Pulmonary artery endothelial cell (primary cell): ENCODE data around the gene HNRNPUL1. TPM values are rescaled to one million over a fixed set of nuclear protein-coding genes. Genes with fewer than 3 reads are reported as not detected.

Experiments used
- DNase-seq: peaks from one replicate; pipeline ENCODE4 v3.0.0-alpha.2; 2011; ENCODE audit warnings: low read depth, low spot score
- total RNA-seq: library from RNA; depleted of rRNA; stranded (reverse); fragments of >200 nt; gene quantifications from 2 replicates; pipeline ENCODE4 v1.2.3, GENCODE V29; 2014

The HNRNPUL1 gene
- total RNA-seq, 1 donor from 2014 or later: 85.7 TPM

DNA sequence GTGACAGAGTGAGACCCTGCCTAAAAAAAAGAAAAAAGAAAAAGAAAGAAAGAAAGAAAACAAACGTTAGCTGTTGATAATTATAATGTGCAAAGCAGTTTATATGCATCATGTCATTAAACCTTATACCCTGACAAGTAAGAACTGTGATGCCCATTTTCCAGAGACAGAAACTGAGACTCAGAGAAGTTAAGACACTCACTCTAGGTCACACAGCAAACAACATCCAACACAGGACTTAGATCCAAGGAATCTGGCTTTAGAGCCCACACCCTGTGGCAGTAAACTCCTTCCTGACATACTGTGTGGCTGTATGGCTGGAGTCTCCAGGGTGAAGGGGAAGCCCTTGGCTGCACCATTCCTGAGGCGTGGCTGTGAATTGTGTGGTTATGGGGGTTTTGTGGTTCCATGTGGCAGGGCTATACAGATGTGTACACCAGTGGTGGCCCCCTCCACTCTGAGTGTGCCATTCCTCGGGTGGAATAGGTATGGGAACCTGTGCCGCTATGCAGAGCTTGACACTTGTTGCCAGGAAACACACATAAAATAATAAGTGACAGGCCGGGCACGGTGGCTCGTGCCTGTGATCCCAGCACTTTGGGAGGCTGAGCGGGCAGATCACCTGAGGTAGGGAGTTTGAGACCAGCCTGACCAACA, 29.5 kb upstream of the HNRNPUL1 start:
- no peak for DNase-seq

DNA sequence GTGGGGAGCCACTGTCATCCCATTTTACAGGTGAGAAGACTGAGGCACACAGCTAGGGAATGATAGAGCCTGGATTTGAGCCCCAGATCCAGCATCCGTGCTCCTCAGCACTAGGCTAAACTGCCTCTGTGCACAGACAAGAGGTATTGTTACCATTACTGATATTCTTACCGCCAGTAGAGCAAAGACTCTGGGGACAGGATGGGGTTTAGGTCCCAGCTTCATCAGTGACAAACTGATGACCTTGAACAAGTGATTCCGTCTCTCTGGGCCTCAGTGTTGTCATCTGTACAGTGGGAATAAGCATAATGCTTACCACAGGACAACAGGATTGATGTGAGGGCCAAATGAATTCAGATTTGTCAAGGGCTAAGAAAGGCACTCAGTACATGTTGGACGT, 28.7 kb upstream of the HNRNPUL1 start:
- DNase-seq: no peak

- DNase-seq: no peak
These were observed 25.9 kb upstream of the HNRNPUL1 start for GRCh38 chr19:41238244-41238643.

GRCh38 chr19:41239363-41239762, 24.8 kb upstream of the HNRNPUL1 start:
- no peak for DNase-seq

- DNase-seq: no peak
These were observed 24.1 kb upstream of the HNRNPUL1 start for GRCh38 chr19:41239961-41240574.

DNA sequence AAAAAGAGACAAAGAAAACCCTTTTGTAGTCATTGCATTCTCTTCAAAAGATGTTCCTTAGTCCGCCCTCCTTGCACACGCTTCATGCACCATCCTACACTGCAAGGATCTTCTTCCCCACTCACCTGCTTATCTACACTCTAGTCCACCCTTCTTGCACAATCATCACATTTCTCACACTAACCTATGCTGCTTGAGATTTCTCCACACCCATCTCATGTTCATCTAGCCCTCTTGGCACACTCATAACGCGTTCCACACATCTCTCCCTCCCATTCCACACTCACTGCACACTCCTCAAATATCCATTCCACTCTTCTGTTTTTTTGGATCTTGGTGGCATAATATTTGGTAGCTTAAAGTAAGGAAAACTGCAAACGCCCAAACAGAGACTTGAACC, 22.3 kb upstream of the HNRNPUL1 start:
- no peak for DNase-seq

DNA sequence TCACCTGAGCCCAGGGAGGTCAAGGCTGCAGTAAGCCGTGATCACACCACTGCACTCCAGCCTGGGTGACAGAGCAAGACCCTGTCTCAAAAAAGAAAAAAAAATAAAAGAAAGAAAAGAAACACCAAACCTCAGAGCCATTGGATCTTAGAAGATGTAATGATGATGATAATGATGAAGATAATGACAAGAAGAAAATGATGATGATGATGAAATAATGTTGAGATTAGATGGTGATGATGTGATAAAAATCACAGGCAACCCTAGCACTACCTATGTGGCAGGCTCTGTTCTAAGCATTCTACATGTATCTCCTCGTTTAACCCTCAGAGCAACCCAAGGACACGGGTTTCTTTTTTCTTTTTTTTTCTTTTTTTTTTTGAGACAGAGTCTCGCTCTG, 20.1 kb upstream of the HNRNPUL1 start:
- DNase-seq: no peak

- no peak for DNase-seq
These were observed 18.3 kb upstream of the HNRNPUL1 start for GRCh38 chr19:41245843-41246242.

- no peak for DNase-seq
These were observed 15.3 kb upstream of the HNRNPUL1 start for GRCh38 chr19:41248895-41249294.

DNA sequence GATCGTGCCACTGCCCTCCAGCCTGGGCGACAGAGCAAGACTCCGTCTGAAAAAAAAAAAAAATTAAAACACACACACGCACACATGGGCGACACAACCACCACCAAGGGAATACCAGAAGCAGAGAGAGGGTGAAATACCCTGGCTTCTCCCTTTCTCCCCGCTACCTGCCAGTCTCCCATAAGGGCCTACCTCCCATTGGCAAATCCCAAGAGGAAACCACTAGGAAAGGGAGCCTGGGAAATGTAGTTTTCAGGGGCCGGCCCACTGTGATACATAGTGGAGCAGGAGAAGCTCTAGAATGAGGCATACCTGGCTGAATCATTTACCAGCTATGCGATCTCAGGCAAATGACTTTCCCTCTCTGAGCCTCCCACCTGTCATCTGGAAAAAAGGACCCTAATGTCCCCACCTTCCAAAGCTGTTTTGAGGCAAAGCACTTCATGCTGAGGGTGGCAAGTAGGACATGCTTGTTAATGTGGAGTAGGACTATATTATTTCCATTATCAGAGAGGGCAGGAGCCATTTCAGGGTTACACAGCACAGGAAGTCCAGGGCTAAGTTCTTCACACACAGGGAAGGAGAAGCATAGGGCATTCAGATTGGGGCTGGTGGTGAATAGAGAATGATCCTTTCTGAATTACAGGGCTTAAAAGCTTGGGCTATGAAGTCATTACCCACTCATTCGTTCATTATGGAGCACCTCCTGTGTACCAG, 14.3 kb upstream of the HNRNPUL1 start:
- no peak for DNase-seq

DNA sequence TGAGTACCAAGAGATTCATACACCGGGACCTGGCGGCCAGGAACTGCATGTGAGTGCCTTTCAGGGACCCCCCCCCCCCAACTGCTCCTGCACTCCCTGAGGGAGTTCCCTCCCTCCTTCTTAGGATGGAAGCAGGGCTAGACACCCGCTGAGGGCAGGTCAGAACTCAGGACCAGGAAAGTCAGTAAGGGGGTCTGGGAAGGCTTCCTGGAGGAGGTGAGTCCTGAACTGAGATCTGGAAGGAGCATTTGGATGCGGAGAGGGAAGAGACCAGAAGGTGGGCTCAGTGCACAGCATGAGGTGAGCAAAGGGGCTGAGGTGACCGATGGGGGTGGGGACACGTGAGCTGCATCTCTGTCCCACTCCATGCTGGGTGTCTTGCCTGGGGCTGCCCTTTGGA, 10.5 kb upstream of the HNRNPUL1 start:
- no peak for DNase-seq

GRCh38 chr19:41255171-41255570, 9.0 kb upstream of the HNRNPUL1 start:
- DNase-seq: no peak

DNA sequence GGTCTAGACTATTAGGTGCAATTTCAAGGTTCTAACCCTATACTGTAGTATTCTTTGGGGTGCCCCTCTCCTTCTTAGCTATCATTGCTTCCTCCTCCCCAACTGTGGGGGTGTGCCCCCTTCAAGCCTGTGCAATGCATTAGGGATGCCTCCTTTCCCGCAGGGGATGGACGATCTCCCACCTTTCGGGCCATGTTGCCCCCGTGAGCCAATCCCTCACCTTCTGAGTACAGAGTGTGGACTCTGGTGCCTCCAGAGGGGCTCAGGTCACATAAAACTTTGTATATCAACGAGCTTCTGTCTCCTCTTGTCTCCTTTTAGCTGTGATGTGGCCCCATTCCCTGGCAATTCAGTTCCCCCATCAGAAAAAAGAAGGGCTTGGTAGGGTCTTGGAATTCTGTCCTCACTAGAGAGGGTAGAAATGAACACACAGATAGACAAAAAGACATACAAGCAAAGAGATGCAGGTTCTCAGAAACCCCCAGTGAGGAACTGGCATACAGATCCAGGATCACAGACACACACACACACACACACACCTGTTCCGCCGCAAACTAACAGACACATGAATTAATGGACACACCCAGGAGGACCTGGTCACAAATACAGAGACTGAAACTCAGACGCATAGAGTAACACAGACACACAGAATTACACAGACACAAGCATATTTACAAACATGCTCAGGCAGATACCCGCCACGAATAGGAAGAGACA, 2.5 kb upstream of the HNRNPUL1 start:
- no peak for DNase-seq

- DNase-seq: no peak
These were observed 926 bp upstream of the HNRNPUL1 start for GRCh38 chr19:41263042-41263849.

- DNase-seq: no peak
These were observed 616 bp downstream of the HNRNPUL1 start for GRCh38 chr19:41264581-41265394.

- no peak for DNase-seq
These were observed 1.4 kb downstream of the HNRNPUL1 start for GRCh38 chr19:41265395-41266153.

DNA sequence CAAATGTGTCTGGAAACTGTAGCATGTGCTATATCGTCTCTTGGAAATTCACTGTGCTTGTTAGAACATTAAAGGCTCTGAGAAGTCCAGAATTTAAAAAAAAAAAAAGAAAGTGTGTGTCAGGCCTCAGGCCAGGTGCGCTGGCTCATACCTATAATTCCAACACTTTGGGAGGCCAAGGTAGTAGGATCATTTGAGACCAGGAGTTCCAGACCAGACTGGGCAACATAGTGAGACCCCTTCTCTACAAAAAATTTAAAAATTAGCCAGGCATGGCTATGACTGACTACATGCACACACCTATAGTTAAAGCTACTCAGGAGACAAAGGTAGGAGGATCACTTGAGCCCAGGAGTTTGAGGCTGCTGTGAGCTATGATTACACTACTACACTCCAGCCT, 4.9 kb downstream of the HNRNPUL1 start:
- no peak for DNase-seq

DNA sequence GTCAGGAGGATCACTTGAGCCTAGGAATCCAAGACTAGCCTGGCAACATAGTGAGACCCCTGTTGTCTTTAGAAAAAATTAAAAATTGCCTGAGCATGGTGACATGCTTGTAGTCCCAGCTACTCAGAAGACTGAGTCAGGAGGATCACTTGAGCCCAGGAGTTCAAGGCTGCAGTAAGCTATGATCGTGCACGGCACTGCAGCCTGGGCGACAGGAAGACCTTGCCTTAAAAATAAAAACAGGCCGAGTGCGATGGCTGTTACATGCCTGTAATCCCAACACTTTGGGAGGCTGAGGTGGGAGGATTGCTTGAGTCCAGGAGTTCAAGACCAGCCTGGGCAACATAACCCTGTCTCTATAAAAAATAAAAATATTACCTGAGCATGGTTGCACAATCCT, 5.4 kb downstream of the HNRNPUL1 start:
- no peak for DNase-seq

DNA sequence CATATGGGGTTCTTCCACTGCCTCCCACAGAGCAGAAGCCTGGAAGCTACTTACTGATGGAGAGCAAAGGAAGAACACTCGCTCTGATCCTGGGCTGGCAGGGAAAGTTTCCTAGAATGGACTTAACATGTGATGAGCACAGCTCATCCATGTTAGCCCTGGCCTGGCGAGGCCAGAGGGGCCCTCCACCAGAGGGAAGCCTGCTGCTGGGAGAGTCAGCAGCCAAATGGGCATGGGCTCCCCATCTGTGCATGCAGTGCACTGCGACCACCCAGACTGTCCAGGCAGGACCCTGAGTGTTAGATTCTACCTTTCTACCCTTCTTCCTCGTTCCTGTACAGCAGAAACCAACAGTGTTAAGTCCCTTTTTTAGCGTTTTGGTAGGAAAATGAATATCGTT, 8.9 kb downstream of the HNRNPUL1 start:
- no peak for DNase-seq

DNA sequence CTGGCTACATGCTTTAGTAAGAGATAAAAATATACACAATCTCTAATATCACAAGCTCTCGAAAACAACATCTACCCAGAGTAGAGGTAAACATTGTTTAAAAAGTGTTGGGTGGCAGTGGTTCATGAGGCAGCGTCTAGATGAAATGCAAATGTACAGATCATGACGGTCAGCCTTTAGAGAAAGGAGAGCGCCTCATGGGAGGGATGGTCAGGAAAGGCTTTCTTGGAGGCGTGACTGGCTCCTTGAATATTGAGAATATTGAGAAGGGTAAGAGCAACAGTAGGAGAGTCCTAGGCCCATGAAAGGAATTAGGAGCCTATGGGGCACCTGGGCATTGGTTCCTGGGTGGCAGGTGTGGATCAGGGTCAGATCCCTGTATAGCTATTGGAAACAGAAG, 10.6 kb downstream of the HNRNPUL1 start:
- no peak for DNase-seq
